AG09309 (cell line): ENCODE measurements around the gene MIS18A.

Source experiments
- DNase-seq: peaks from one replicate; pipeline ENCODE4 v3.0.0-alpha.2; 2010; ENCODE audit warnings: low read depth
- H3K4me3 ChIP-seq: 2 replicates; pipeline ENCODE4 v1.5.1; 2011; ENCODE audit warnings: mild to moderate bottlenecking, low read depth, low read length, moderate library complexity; ENCODE audit not compliant: control insufficient read depth
- CTCF ChIP-seq: IDR thresholded peaks from 2 replicates; pipeline ENCODE4 v1.5.1; 2011; ENCODE audit warnings: mild to moderate bottlenecking, low read depth, low read length, inconsistent platforms; ENCODE audit not compliant: insufficient read depth, control insufficient read depth; ENCODE audit errors: missing control alignments

The MIS18A gene

DNA sequence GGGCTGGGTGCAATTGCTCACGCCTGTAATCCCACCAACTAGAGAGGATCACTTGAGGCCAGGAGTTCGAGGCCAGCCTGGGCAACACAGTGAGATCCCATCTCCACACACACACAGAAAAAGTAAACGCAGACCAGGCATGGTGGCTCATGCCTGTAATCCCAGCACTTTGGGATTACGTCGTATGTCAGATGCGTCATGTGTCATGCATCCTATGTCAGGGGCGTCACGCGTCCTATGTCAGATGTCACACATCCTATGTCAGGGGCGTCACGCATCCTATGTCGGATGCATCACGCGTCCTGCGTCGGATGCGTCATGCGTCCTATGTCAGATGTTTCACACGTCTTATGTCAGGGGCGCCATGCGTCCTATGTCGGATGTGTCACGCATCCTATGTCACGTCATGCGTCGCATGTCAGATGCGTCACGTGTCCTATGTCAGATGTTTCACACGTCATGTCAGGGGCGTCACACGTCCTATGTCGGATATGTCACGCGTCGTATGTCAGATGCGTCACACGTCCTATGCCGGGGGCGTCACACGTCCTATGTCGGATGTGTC, 21.4 kb upstream of the MIS18A start:
- H3K4me3 ChIP-seq: no peak overlapping the region
- no peak for DNase-seq
- no peak for TF ChIP-seq CTCF

GRCh38 chr21:32299695-32300094, 20.8 kb upstream of the MIS18A start:
- TF ChIP-seq CTCF: no peak
- no peak for DNase-seq

DNA sequence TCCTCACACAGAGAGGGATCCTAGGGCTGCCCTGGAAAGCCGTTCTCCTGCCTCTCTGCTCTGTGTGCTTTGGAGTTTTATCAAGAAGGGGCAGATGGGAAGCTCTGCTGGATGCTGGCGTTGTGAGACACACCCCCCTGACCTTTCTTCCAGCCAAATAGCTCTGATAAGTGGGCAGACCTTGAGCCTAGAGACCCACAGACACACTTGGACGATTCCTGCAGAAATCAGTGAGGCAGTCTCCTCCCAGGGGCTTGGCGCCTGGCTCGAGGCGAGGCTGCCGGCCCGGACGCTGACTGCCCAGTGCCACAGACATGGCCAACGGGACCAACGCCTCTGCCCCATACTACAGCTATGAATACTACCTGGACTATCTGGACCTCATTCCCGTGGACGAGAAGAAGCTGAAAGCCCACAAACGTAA, 19.8 kb upstream of the MIS18A start, which contains the start of gene MRAP:
Gene MRAP (plus strand): TSS at position 198 of the 424 bp plus-strand sequence. CDS start 117 bp downstream, at position 315.
- DNase-seq: no peak

More at GRCh38 chr21:32299695-32300094, 20.8 kb upstream of the MIS18A start:
- H3K4me3 ChIP-seq: no peak overlapping the region

GRCh38 chr21:32298148-32298559, 19.3 kb upstream of the MIS18A start:
- H3K4me3 ChIP-seq: no peak overlapping the region
- no peak for TF ChIP-seq CTCF
- DNase-seq: peak; percentile 25

More for the DNA sequence above, 19.8 kb upstream of the MIS18A start, which contains the start of gene MRAP:
- no peak within 1 kb of the TSS for H3K4me3 ChIP-seq
- no peak for TF ChIP-seq CTCF

- no peak for DNase-seq
- H3K4me3 ChIP-seq: no peak overlapping the region
- TF ChIP-seq CTCF: no peak
Measured at GRCh38 chr21:32297449-32297848, 18.6 kb upstream of the MIS18A start.

- no peak for TF ChIP-seq CTCF
- no peak for DNase-seq
- no peak overlapping the region for H3K4me3 ChIP-seq
Measured at GRCh38 chr21:32285476-32285875, 6.6 kb upstream of the MIS18A start.
